Right lobe of liver (tissue), 6 donors: ENCODE measurements around the gene FGF21. TPM values are rescaled to one million over a fixed set of nuclear protein-coding genes. Genes with fewer than 3 reads are reported as not detected.
"Not testable (repeated sequence)": the region's sequence is repeated elsewhere in the genome, so short reads cannot be mapped to it uniquely, and the experiment has no call there.

Source experiments
- ATAC-seq, 4 donors: fragments of 200-7000 bp; cut with Tn5 transposase; one replicate each; pipeline ENCODE4 v1.9.1; 2020; ENCODE audit warnings: mild to moderate bottlenecking in 4 of 4, moderate library complexity in 4 of 4
- DNase-seq, 3 donors: peaks; one replicate each; pipeline ENCODE4 v3.0.0-alpha.2; 2020
- H3K27ac ChIP-seq, 3 donors: fragments of 200-600 bp; one replicate each; pipeline ENCODE4 v1.8.0; 2022
- H3K27me3 ChIP-seq, 2 donors: fragments of 200-600 bp; one replicate each; pipeline ENCODE4 v1.8.0; 2022
- H3K36me3 ChIP-seq, 4 donors: fragments of 200-600 bp; sonication (generic) in 1 of 4; one replicate each; pipeline versions ENCODE4 v1.5.1 to v1.8.0; 2017 to 2022; ENCODE audit warnings: control low read depth in 1 of 4
- H3K4me1 ChIP-seq, 4 donors: fragments of 200-600 bp; sonication (generic) in 1 of 4; one replicate each; pipeline versions ENCODE4 v1.5.1 to v1.8.0; 2017 to 2022; ENCODE audit warnings: control low read depth in 1 of 4
- H3K4me3 ChIP-seq, 3 donors: fragments of 200-600 bp; one replicate each; pipeline ENCODE4 v1.8.0; 2022
- H3K9me3 ChIP-seq, 4 donors: fragments of 200-600 bp; sonication (generic) in 1 of 4; one replicate each; pipeline versions ENCODE4 v1.5.1 to v1.8.0; 2017 to 2022; ENCODE audit warnings: control low read depth in 1 of 4
- CTCF ChIP-seq, 4 donors: fragments of 200-600 bp in 3 of 4; fragments of 450-650 bp in 1 of 4; IDR thresholded peaks; one replicate each; pipeline versions ENCODE4 v1.5.1 to v1.8.0; 2016 to 2022; ENCODE audit warnings: antibody characterized with exemption in 4 of 4, mild to moderate bottlenecking in 2 of 4
- POLR2A ChIP-seq: fragments of 450-650 bp; IDR thresholded peaks from one replicate; pipeline ENCODE4 v1.6.1; 2017; ENCODE audit warnings: antibody characterized with exemption, mild to moderate bottlenecking
- WGBS: methylation state at CpG from one replicate; pipeline ENCODE4 v1.1.6; 2018; ENCODE audit warnings: low coverage, low lambda C conversion rate; ENCODE audit not compliant: insufficient coverage; ENCODE audit errors: missing lambda C conversion rate; 5-methylcytosine and 5-hydroxymethylcytosine counted together
- intact Hi-C, 2 donors: fragments of 100-400 bp; cut with DNase I; formaldehyde crosslinking; loops; one replicate each; pipeline versions ENCODE4 v1.11.2 to v1.14.1; 2022
- total RNA-seq, 6 experiments: library from RNA; depleted of rRNA in 2 of 6; stranded (reverse); fragments of >200 nt in 2 of 6; fragmentation: NEBNext Ultra II Directional in 3 of 6; extraction: Animal tissue kit (Norgen Biotek cat#: 25700) in 3 of 6; gene quantifications; one replicate each; pipeline versions ENCODE4 v1.1.0 to v1.2.4, GENCODE V29; 2016 to 2023
- donor health status: DM: no; HTN: yes; CAD: no.
- donor health status: DM: no; HTN: no; CAD: no.
- donor health status: DM: no; HTN: no; CAD: no.
- donor health status: DM: no; HTN: yes; CAD: no.
- donor health status: DM: no; HTN: yes; CAD: no.

The FGF21 gene
- total RNA-seq, 6 experiments from 2014 or later: 5.1 to 55.3 (median 32.7) TPM; not detected in 1

GRCh38 chr19:48713864-48714755 is 41.2 kb upstream of the FGF21 start:
- Histone ChIP-seq H3K36me3 (no peaks in the 10 kb centered on the region), H3K4me3 (peak overlapping the region; percentile 54 to 68 (median 62)), H3K27me3 (no peaks in the 10 kb centered on the region), H3K4me1 (peaks cover 0 to 3% (median 0%) of the 10 kb centered on the region in 4 donors), H3K9me3 (no peaks in the 10 kb centered on the region), H3K27ac (peak overlapping the region; percentile 44 to 72 (median 59))
- peak; percentile 60 for TF ChIP-seq POLR2A
- TF ChIP-seq CTCF (IDR thresholded peaks at IDR 0.05): peak in 1 of 4 donors; percentile 18
- DNase-seq: peak; percentile 99
- intact Hi-C loops: no loop called here
- ATAC-seq: peak; percentile 90 to 95 (median 93)
- under 1% methylated on average over 51 of the region's 67 CpGs for WGBS

GRCh38 chr19:48714759-48715675 is 40.3 kb upstream of the FGF21 start:
- no peaks in the 10 kb centered on the region for H3K9me3 ChIP-seq
- no peak for DNase-seq
- WGBS: 24% methylated on average over 11 of the region's 26 CpGs
- intact Hi-C loops: no loop called here
- no peaks in the 10 kb centered on the region for H3K36me3 ChIP-seq
- peak overlapping the region; percentile 36 to 52 (median 51) for H3K4me3 ChIP-seq
- no peak for ATAC-seq
- peak overlapping the region; percentile 44 to 72 (median 59) for H3K27ac ChIP-seq
- no peaks in the 10 kb centered on the region for H3K27me3 ChIP-seq
- peaks cover 0 to 3% (median 0%) of the 10 kb centered on the region in 4 donors for H3K4me1 ChIP-seq
- TF ChIP-seq CTCF (IDR thresholded peaks at IDR 0.05) (no peak), POLR2A (no peak)

GRCh38 chr19:48715681-48716171 is 39.6 kb upstream of the FGF21 start:
- no peaks in the 10 kb centered on the region for H3K9me3 ChIP-seq
- no peak overlapping the region for H3K27ac ChIP-seq
- no peaks in the 10 kb centered on the region for H3K27me3 ChIP-seq
- H3K4me1 ChIP-seq: peaks cover 0 to 3% (median 0%) of the 10 kb centered on the region in 4 donors
- intact Hi-C loops: no loop called here
- H3K36me3 ChIP-seq: no peaks in the 10 kb centered on the region
- DNase-seq (no peak), ATAC-seq (no peak)
- 92% methylated on average over 6 of the region's 19 CpGs for WGBS
- TF ChIP-seq POLR2A (no peak), CTCF (IDR thresholded peaks at IDR 0.05) (no peak)
- H3K4me3 ChIP-seq: no peak overlapping the region

GRCh38 chr19:48716562-48717291 is 38.6 kb upstream of the FGF21 start:
- intact Hi-C loops: no loop called here
- 57% methylated on average over 7 of the region's 24 CpGs for WGBS

GRCh38 chr19:48718106-48718505 is 37.2 kb upstream of the FGF21 start:
- intact Hi-C loops, H3K36me3 ChIP-seq, H3K9me3 ChIP-seq, H3K4me3 ChIP-seq, DNase-seq, H3K4me1 ChIP-seq, H3K27me3 ChIP-seq, H3K27ac ChIP-seq, ATAC-seq: not testable (repeated sequence)
- WGBS: 92% methylated on average over 13 of the region's 13 CpGs

More at GRCh38 chr19:48716562-48717291, 38.6 kb upstream of the FGF21 start:
- no peak for DNase-seq
- no peak for TF ChIP-seq POLR2A
- TF ChIP-seq CTCF (IDR thresholded peaks at IDR 0.05): no peak
- Histone ChIP-seq H3K9me3 (no peaks in the 10 kb centered on the region), H3K27ac (no peak overlapping the region), H3K4me1 (peaks cover 0 to 3% (median 0%) of the 10 kb centered on the region in 4 donors), H3K27me3 (no peaks in the 10 kb centered on the region), H3K4me3 (no peak overlapping the region), H3K36me3 (no peaks in the 10 kb centered on the region)
- ATAC-seq: no peak
